HG02938 (cell line): Measurements from ENCODE around the gene LYZL1.
"Not testable (repeated sequence)": the region's sequence is repeated elsewhere in the genome, so short reads cannot be mapped to it uniquely, and the experiment has no call there.

Source experiments
- ATAC-seq: cut with Tn5 transposase; IDR thresholded peaks from one replicate; pipeline ENCODE4 v1.9.1; 2021; ENCODE audit warnings: mild to moderate bottlenecking, moderate library complexity; ENCODE audit not compliant: unreplicated experiment

LYZL1 gene

GRCh38 chr10:29259498-29259897 lies 29.4 kb upstream of the LYZL1 start:
- ATAC-seq: no peak

DNA sequence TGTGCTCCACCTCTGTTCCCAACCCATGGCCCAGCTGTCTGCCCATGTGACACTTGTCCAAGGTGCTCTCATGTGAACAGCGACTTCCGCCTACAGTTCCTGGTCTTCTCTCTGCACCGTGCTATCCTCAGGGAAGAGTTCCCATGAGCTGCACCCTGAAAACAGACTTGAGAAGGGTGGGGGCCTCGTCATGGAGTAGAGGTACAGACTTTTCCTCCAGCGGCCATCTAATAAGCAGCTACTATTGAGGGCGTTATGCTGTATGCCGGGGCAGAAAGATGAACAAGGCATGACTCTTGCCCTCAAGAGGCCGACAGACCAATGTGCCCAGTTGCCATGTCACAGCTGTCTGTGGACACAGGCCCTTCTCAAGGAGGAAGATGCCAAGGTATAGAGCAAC lies 25.4 kb upstream of the LYZL1 start:
- ATAC-seq: no peak

DNA sequence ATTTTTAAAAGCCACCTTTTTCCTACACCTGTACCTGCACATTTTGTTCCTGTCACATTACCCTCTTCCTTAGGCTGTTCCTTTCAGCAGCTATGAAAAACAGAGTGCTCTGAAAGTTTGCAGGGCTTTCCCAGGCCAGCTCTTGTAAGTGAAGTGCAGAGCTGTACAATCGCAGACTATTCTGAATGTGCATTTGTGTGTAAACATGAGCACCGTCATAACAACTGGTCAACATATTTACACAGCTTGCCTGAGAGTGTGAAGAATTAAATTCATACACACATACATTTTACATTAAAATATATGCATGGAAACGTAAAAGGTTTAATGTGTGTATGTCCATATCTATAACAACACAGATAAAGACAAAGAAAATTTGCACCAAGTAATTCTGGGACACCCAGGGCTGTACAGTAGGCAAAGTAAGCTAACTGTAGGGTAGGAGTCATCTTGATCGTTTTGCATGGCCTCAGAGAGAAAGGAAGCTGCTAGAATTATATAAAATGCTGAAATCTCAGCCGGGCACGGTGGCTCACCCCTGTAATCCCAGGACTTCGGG lies 23.6 kb upstream of the LYZL1 start:
- no peak for ATAC-seq

DNA sequence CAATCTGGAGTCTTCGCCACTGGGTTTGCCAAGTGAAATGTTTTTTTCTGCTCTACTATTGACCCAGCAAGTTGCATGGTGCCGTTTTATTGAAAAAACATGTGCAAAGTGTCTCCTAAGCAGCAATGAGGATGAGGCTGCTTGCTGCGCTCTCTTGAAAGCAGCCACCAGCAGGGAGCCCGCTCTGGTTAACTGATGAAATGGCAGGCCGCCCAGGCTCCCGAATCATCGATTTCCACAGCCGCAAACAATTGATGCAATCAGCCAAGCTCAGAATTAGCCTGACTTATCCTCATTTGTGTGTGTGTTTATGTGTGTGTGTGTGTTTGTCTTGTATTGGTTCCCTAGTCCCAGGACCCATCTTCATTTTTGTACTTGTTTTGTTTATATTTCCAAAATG lies 22.2 kb upstream of the LYZL1 start:
- no peak for ATAC-seq

DNA sequence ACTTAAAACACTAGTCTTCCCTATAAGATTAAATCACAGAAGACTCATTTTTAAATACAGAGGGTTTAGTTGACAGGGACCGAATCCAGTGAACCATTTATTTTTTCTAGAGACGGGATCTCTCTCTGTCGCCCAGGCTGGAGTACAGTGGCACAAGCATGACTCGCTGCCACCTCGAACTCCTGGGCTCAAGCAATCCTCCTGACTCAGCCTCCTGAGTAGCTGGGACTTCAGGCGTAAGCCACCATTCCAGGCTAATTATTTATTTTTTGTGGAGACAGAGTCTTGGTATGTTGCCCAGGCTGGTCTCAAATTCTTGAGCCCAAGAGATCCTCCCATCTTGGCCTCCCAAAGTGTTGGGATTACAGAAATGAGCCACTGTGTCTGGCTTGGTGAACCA lies 20.9 kb upstream of the LYZL1 start:
- no peak for ATAC-seq

GRCh38 chr10:29269486-29269885 lies 19.4 kb upstream of the LYZL1 start:
- no peak for ATAC-seq

DNA sequence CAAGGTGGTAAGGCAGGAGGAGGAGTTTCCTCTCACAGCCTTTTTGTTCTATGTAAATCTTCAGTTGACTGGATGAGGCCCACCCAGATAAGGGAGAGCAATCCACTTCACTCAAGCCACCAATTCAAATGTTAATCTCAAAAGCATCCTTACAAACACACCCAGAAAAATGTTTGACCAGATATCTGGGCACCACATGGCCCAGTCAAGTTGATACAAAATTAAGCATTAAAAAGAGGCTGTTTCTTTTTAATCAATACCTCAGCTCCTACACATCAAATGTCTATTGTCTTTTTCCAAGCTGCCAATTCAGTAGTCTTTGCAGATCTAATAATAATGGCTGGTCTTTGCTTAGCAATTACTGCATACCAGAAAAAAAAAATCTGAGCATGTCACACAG lies 18.0 kb upstream of the LYZL1 start:
- no peak for ATAC-seq

DNA sequence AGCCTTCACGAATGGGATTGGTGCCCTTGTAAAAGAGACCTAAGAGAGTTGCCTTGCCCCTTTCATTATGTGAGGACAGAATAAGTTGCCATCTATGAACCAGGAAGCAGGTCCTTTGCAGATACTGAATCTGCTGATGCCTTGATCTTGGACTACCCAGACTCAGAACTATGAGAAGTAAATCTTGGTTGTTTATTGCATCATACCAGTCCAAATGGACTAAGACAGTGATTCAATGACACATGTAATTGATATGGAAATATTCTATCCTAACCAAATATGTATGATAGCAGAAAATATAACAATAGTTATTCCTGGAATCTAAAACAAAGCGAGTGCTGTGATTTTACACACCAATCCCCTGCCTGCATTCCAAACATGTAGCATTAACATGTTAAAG lies 17.0 kb upstream of the LYZL1 start:
- no peak for ATAC-seq

GRCh38 chr10:29273478-29273877 lies 15.4 kb upstream of the LYZL1 start:
- no peak for ATAC-seq

DNA sequence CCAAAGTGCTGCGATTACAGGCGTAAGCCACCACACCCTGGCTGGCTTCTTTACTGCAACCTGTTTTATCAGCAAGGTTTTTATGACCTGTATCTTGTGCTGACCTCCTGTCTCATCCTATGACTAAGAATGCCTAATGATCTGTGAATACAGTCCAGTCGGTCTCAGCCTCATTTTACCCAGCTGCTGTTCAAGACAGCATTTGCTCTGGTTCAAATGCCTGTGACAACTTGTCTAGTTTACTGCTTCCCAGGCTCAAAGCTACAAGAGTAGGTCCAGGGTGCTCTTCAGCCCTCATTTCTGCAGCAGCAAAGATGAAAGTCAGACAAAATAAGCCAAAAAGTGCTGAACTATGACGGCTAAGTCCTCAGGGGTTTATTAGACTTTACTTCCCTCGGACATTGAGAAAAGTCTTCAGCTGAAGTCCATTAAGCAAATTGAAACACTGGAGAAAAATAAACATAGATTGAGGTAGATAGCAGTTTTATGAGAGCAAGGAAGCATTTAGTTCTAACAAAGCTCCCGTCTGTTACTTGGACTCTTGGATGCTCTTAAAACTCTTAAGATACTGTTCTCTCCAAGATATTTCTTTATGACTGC lies 12.5 kb upstream of the LYZL1 start:
- no peak for ATAC-seq

DNA sequence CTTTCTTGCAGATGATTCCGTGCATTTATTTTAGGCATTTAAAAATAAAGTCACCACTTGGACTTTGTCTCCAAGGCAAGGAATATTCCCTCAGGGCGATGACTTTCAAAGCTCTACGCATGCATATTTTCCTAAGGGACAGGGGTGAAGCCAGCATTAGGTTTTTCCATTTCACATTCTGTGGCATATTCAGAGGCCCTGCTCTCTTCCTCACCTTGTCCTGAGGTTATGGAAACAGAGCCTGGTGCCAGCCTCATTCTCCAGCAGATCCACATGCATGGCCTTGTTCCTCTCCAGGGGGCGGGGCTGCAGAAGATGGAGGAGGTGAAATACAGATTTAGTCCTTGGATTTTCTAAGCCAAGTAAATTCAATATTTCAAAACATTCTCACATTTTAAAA lies 11.6 kb upstream of the LYZL1 start:
- ATAC-seq: no peak

DNA sequence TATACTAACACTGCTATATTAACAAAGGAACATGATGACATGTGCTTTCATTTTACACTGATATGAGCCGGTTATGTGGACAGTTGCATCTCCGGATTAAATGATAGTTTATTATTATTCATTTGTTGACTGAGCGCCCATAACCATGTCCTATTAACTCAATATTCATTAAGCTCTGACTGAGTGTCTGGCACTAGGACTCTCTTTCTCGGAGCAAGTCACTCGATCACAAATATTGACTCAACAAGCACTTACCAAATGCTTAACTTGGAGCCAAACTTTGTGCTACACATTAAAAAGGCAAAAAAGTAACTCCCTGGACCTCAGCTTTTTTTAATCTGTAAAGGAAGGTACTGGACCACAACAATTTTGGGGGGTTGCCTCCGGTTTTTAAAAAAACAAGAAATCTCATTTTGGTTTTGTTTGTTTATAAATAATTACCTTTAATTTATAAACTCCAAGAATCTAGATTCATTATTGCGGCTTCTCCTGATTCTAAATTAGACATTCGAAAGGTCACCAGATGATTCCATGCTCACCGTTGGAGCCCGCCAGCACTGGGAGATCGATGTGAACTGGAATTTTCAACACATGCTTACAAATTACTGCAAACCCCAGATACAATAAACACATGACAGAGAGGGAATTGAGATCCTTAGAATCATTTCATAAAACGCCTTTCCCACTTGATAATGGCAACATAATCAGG lies 8.9 kb upstream of the LYZL1 start:
- ATAC-seq: no peak

- ATAC-seq: no peak
Measured at GRCh38 chr10:29280488-29280840, 8.4 kb upstream of the LYZL1 start.

- peak; percentile 94 for ATAC-seq
Measured at GRCh38 chr10:29285624-29286051, 3.2 kb upstream of the LYZL1 start.

DNA sequence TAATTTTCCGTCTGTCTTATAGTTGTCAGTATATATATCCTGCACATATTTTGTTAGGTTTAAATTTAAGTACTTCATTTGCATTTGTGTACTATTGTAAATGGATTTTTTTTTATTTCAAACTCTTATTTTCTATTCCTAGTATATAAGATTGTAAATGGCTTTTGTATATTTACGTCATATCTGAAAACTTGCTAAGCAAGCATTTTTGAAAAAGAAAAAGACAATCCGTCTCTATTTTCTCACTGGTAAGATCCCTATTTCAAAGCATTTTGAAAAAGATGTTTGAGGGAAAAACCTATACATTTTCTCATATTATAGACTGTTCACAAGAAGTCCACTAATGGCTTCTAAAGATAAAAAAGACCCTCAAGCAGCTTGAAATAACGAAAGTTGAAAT lies 1.2 kb upstream of the LYZL1 start:
- no peak for ATAC-seq

DNA sequence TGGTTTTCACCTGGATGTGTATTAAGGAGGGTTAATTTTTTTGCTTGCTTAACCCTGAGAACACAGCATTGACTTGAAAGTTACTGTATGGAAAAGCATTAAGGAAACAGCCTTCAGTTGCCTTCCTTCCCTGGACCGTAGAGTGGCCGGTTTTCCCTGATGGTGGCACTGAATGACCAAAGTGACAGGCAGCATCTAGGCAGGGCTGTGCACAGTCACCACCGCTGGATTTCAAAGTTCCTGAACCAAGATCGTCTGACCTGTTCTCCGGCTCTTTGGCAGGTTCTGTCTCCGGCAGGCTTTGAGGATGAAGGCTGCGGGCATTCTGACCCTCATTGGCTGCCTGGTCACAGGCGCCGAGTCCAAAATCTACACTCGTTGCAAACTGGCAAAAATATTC lies 2.7 kb downstream of the LYZL1 start:
- not testable (repeated sequence) for ATAC-seq

DNA sequence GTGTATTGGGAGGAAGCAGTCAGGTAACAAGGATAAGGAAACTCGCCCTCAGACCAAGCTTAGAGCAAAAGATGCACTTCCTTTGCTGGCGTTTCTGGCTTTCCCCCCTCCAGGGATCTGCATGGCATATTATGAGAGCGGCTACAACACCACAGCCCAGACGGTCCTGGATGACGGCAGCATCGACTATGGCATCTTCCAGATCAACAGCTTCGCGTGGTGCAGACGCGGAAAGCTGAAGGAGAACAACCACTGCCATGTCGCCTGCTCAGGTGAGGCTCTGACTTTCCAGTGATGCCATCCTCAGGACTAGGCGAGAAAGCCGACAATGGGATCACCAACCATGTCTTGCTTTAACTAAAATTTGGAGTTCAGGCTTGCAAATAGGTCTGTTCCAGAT lies 3.5 kb downstream of the LYZL1 start:
- not testable (repeated sequence) for ATAC-seq

DNA sequence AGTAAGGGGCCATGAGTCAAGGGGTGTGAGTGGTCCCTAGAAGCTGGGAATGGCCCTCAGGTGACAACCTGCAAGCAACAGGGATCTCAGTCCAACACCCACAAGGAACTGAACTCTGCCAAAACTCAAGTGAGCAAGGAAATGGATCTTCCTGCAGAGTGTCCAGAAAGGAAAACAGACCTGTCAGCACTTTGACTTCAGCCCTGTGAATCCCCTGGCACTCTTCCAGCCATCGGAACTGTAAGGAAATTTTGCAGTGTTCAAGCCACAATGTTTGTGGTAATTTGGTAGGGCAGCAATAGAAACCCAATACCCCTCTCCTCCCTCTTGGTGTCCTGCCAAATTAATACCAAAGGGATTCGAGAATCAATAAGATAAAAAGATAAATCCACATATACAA lies 6.9 kb downstream of the LYZL1 start:
- no peak for ATAC-seq

DNA sequence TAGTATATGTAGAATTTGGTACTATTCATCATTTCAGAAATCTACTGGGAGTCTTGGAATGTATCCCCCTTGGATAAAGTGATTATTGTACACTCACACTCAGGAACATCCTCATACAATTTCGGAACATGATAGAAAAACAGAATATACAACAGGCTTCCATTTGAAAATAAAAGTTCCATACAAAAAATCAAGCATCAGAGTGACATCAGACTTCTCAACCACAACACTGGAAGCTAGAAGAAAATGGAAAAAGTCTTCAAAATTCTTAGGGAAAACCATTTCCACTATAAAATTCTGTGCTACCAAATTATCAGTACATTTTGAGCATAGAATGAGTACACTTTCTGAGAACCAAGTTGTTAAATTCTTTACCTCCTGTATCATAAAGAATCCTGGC lies 8.8 kb downstream of the LYZL1 start:
- no peak for ATAC-seq

- no peak for ATAC-seq
Measured at GRCh38 chr10:29301359-29301910, 12.6 kb downstream of the LYZL1 start.

- ATAC-seq: no peak
Measured at GRCh38 chr10:29302499-29302898, 13.6 kb downstream of the LYZL1 start.

GRCh38 chr10:29304264-29304994 lies 15.6 kb downstream of the LYZL1 start:
- ATAC-seq: peak; percentile 47
